Measurements from ENCODE around the gene TNFRSF14.

TNFRSF14 gene

GRCh38 chr1:2538872-2539271, 17.3 kb upstream of the TNFRSF14 start:
- Mint-ChIP-seq H3K9me3 (no peaks in the 10 kb centered on the region), H3K4me1 (peaks cover 4 to 12% of the 10 kb centered on the region in 2 donors), H3K4me3 (no peak overlapping the region), H3K27ac (no peak overlapping the region), H3K36me3 (no peaks in the 10 kb centered on the region), H3K27me3 (peaks cover 24 to 43% of the 10 kb centered on the region in 2 donors)
- ATAC-seq (replicated peaks): no peak
- no peak for DNase-seq

GRCh38 chr1:2539312-2539907, 16.8 kb upstream of the TNFRSF14 start:
- Mint-ChIP-seq H3K27me3 (peaks cover 21 to 40% of the 10 kb centered on the region in 2 donors), H3K9me3 (no peaks in the 10 kb centered on the region), H3K4me3 (no peak overlapping the region), H3K27ac (no peak overlapping the region), H3K36me3 (no peaks in the 10 kb centered on the region), H3K4me1 (peaks cover 4 to 12% of the 10 kb centered on the region in 2 donors)
- DNase-seq: no peak
- peak; percentile 60 for ATAC-seq (replicated peaks)

DNA sequence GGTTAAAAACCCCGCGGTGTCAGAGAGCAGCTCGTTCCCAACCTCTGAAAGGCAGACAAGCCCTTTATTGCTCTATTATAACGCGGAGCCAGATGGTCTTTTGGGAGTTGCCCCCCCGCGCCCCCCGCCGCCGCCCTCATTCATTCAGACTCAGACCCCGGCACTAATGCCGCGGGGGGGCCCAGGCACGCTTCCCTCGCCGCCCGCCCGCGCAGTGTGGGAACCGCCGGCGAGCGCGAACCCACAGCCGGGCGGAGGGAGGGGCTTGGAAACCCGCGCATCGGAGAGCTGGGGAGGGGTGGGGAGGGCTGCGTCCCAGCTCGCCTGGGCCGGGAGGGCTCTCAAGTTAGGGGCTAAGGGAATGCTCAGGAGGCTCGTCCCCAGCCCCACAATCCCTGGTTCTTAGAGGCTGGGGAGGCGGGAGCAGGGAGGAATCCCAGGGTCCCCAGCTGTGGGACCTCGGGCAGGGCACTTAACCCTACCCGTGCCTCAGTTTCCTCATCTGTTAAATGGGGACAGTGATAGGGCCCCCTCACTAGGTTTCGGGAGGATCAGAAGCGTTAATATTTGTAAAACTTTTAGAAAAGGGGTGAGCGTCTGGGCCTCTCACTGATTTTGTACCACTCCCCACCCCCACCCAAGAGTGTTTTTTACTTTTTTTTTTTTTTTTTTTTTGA, 15.2 kb upstream of the TNFRSF14 start:
- H3K27me3 Mint-ChIP-seq: peaks cover 13 to 26% of the 10 kb centered on the region in 2 donors
- DNase-seq: no peak
- no peak for ATAC-seq (replicated peaks)
- H3K4me1 Mint-ChIP-seq: peaks cover 5 to 27% of the 10 kb centered on the region in 2 donors
- H3K9me3 Mint-ChIP-seq: no peaks in the 10 kb centered on the region
- H3K36me3 Mint-ChIP-seq: no peaks in the 10 kb centered on the region
- no peak overlapping the region for H3K4me3 Mint-ChIP-seq
- no peak overlapping the region for H3K27ac Mint-ChIP-seq

GRCh38 chr1:2541619-2542245, 14.4 kb upstream of the TNFRSF14 start:
- peaks cover 7 to 20% of the 10 kb centered on the region in 2 donors for H3K27me3 Mint-ChIP-seq
- H3K4me1 Mint-ChIP-seq: peaks cover 5 to 30% of the 10 kb centered on the region in 2 donors
- peaks cover 0 to 2% of the 10 kb centered on the region in 2 donors for H3K36me3 Mint-ChIP-seq
- no peaks in the 10 kb centered on the region for H3K9me3 Mint-ChIP-seq
- no peak for ATAC-seq (replicated peaks)
- H3K27ac Mint-ChIP-seq: no peak overlapping the region
- H3K4me3 Mint-ChIP-seq: no peak overlapping the region
- no peak for DNase-seq

DNA sequence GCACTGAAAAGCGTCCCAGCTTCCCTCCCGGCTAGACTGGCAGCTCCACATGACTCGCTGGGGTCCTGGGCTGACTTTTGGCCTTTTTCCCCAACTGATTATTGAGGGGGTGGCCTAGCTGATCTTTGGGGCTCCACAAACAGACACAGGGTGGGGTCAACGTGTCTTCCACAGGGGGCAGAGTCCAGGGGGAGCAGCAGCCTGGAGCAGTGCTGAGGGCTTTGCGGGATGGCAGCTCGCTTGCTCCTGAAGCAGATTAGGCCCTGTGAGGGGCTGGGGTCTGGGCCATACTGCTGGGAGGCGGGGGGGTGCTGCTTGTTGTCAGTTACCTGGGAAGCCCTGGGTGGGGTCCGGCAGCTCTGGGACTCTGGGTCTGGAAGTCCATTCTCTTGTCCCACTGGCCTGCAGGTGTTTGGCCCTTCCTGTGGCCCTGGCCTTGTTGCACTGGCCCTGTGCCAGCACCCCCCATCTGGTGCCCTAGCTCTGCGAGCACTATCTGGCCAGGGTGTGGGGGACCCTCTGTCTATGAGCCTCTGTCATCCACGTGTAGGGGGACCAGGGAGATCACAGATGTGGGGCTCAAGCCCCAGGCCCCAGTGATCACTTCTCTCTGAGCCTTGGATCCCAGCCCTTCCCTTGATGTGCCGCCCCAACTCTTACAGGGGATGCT, 13.8 kb upstream of the TNFRSF14 start:
- DNase-seq: no peak
- Mint-ChIP-seq H3K27me3 (peaks cover 3 to 20% of the 10 kb centered on the region in 2 donors), H3K4me3 (no peak overlapping the region)

GRCh38 chr1:2543543-2544092, 12.6 kb upstream of the TNFRSF14 start:
- ATAC-seq (replicated peaks): no peak
- H3K36me3 Mint-ChIP-seq: peaks cover 0 to 4% of the 10 kb centered on the region in 2 donors
- H3K4me1 Mint-ChIP-seq: peaks cover 9 to 46% of the 10 kb centered on the region in 2 donors
- H3K9me3 Mint-ChIP-seq: no peaks in the 10 kb centered on the region
- peaks cover 0 to 17% of the 10 kb centered on the region in 2 donors for H3K27me3 Mint-ChIP-seq
- no peak overlapping the region for H3K27ac Mint-ChIP-seq
- H3K4me3 Mint-ChIP-seq: no peak overlapping the region
- DNase-seq: no peak

More for the DNA sequence above, 13.8 kb upstream of the TNFRSF14 start:
- no peaks in the 10 kb centered on the region for H3K9me3 Mint-ChIP-seq
- peaks cover 0 to 4% of the 10 kb centered on the region in 2 donors for H3K36me3 Mint-ChIP-seq
- peaks cover 6 to 34% of the 10 kb centered on the region in 2 donors for H3K4me1 Mint-ChIP-seq
- no peak overlapping the region for H3K27ac Mint-ChIP-seq
- no peak for ATAC-seq (replicated peaks)

DNA sequence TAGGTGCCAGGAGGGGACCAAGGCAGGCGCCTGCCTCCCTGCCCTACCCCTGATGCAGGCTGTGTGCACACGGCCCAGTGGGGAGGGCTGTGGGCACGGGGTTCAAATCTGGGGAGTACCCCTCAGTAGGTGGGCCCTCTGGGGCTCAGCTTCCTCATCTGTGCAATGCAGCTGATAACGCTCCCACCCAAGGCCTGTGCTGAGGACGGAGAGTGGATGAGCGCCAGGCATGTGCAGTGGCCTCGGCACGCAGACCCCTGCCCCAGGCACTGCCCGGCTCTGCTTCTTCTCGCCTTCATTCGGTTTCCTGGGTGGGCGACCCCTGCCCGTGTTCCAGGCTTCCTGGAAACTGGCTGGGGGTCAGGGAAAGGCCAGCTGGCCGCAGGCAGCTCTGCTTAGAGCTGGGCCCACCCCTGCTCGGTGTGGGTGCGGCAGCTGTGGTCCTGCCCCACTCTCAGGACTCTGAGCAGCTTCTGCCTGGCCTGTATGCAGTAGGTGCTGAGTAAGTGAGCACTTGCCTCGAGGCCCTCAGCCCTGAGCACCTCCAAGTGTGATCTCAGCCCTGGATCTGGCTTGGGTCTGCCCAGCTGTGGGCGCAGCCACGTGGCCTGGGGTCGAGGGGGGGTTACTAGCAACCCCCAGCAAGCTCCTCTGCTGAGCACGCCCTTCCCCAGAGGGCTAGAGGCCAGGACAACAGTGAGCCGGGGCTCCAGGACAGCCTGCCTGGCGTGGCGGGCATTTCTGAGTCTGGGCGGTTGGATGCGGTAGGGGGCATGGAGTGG, 11.9 kb upstream of the TNFRSF14 start:
- Mint-ChIP-seq H3K27ac (peak overlapping the region; percentile 25), H3K9me3 (no peaks in the 10 kb centered on the region)

GRCh38 chr1:2544875-2545640, 11.1 kb upstream of the TNFRSF14 start:
- Mint-ChIP-seq H3K27ac (peak overlapping the region; percentile 25), H3K36me3 (peaks cover 0 to 8% of the 10 kb centered on the region in 2 donors), H3K9me3 (no peaks in the 10 kb centered on the region), H3K27me3 (peaks cover 0 to 9% of the 10 kb centered on the region in 2 donors), H3K4me3 (no peak overlapping the region), H3K4me1 (peaks cover 14 to 60% of the 10 kb centered on the region in 2 donors)
- DNase-seq: no peak
- no peak for ATAC-seq (replicated peaks)

More for the DNA sequence above, 11.9 kb upstream of the TNFRSF14 start:
- peaks cover 9 to 53% of the 10 kb centered on the region in 2 donors for H3K4me1 Mint-ChIP-seq
- DNase-seq (no peak), ATAC-seq (replicated peaks) (no peak)
- peaks cover 0 to 4% of the 10 kb centered on the region in 2 donors for H3K36me3 Mint-ChIP-seq
- no peak overlapping the region for H3K4me3 Mint-ChIP-seq
- H3K27me3 Mint-ChIP-seq: peaks cover 0 to 10% of the 10 kb centered on the region in 2 donors

DNA sequence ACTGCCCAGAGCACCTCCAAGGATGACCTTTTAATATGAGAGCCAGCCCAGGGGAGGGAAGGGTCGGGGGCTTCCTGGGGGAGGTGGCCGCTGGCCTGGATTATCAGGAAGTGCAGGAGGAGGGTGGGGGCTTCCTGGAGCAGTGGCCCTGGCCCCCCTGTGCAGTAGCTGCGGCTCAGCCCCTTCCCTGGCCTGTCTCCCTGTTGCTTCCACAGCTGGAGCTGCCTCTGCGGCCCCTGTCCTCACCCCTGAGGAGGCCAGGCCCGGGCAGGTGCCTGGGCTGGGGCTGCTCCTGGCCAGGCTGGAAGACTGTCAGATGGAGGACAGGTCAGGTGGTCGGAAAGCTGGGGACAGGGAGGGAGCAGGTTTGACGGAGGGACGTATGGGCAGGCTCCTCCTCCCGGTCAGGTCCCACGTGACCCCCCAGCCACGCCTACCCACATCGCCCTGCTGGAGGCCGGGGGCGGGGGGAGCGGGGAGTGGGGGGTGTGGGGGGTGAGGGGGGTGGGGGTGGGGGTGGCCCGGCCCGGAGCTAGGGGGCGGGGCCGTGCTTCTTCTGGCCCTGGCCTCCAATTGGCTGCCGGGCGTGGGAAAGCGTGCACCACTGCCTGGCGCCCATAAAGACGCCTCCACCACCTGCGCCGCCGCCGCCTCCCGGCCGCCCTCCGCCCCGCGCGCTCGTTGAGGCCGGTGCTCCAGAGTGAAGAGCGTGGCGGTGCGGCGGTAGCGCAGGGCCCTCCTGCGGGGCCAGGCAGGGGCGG, 10.2 kb upstream of the TNFRSF14 start:
- peaks cover 0 to 9% of the 10 kb centered on the region in 2 donors for H3K27me3 Mint-ChIP-seq
- DNase-seq: peak; percentile 86
- peak; percentile 41 to 51 for ATAC-seq (replicated peaks)
- H3K4me1 Mint-ChIP-seq: peaks cover 16 to 68% of the 10 kb centered on the region in 2 donors
- peak overlapping the region; percentile 92 for H3K27ac Mint-ChIP-seq
- H3K9me3 Mint-ChIP-seq: no peaks in the 10 kb centered on the region
- H3K36me3 Mint-ChIP-seq: peaks cover 2 to 10% of the 10 kb centered on the region in 2 donors
- H3K4me3 Mint-ChIP-seq: peak overlapping the region; percentile 95 to 96

- Mint-ChIP-seq H3K4me1 (peaks cover 22 to 68% of the 10 kb centered on the region in 2 donors), H3K27me3 (peaks cover 0 to 8% of the 10 kb centered on the region in 2 donors), H3K27ac (peak overlapping the region; percentile 92), H3K4me3 (peak overlapping the region; percentile 95 to 96), H3K9me3 (no peaks in the 10 kb centered on the region), H3K36me3 (peaks cover 7 to 15% of the 10 kb centered on the region in 2 donors)
- peak; percentile 42 to 55 for ATAC-seq (replicated peaks)
- peak; percentile 82 for DNase-seq
Observed at GRCh38 chr1:2546515-2547209, 9.5 kb upstream of the TNFRSF14 start.

DNA sequence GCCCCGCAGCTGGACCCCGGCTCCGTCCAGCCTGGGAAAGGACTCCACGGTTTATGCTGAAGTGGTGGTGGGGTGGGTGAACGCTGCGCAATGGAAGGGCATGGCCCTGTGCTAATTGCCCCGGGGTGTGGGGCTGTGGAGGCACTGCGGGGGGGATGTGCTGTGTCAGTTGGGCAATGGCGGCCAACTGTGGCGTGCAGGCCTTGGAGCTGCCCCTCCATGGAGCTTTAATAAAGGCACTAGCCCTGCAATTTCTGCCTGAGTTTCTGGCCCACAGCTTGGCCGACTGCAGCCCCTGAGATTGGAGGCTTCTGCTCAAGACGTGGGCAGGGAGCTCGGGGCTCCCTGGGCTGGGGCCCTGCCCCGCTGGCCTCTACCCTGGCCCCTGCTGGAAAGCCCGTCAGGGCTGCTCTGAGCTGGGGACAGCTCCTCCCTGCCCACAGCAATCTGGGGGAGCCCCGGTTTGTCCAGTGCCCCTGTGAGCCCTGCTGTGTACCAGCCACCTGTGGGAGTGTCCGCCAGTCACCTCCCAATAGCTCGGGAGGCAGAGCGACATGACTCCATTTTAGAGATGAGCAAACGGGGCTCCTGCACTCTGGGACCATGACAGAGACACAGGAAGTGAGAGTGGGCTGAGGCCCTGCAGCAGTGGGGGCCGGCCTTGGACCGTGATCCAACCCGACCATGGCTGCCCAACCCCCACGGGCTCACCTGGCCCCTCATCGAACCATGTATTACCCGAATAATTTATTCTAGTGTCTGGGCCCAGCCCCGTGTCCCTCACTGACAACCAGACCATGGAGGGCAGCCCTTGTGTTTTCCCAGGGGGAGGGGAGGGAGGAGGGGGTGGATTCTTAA, 8.7 kb upstream of the TNFRSF14 start:
- peak; percentile 54 to 56 for ATAC-seq (replicated peaks)
- H3K36me3 Mint-ChIP-seq: peaks cover 7 to 19% of the 10 kb centered on the region in 2 donors
- H3K27me3 Mint-ChIP-seq: peaks cover 0 to under 1% of the 10 kb centered on the region in 2 donors
- H3K4me1 Mint-ChIP-seq: peaks cover 21 to 67% of the 10 kb centered on the region in 2 donors
- no peaks in the 10 kb centered on the region for H3K9me3 Mint-ChIP-seq
- H3K27ac Mint-ChIP-seq: peak overlapping the region; percentile 92
- DNase-seq: peak; percentile 88
- H3K4me3 Mint-ChIP-seq: peak overlapping the region; percentile 95 to 96

Data from stimulated activated naive B cell treated with anti-CD40 and anti-IgM and Interleukin-4, amounts not matched to agents 10 μg/mL and 1 μg/mL and 100 μg/mL, for 72 hours (primary cell).